Esophagus muscularis mucosa (tissue), 4 donors: Measurements from ENCODE around the gene USP31.

Experiments used
- EP300 ChIP-seq: sonication (generic); formaldehyde crosslinking; IDR thresholded peaks from one replicate; pipeline ENCODE4 v1.6.1; 2017; ENCODE audit warnings: antibody characterized with exemption
- POLR2A ChIP-seq: fragments of 450-650 bp; IDR thresholded peaks from one replicate; pipeline ENCODE4 v1.6.1; 2017; ENCODE audit warnings: antibody characterized with exemption, moderate library complexity, mild to moderate bottlenecking, low read depth
- POLR2AphosphoS5 ChIP-seq, 2 donors: sonication (generic); formaldehyde crosslinking; IDR thresholded peaks; one replicate each; pipeline ENCODE4 v1.6.1; 2017; ENCODE audit warnings: antibody characterized with exemption in 2 of 2
- TF ChIP-seq, protein P1 (sequence below), 3 experiments: fragments of 200-600 bp in 2 of 3; fragments of 450-650 bp in 1 of 3; sonication (generic) in 2 of 3; IDR thresholded peaks; one replicate each; pipeline ENCODE4 v1.5.1; 2017 to 2019; ENCODE audit warnings: antibody characterized with exemption in 3 of 3, mild to moderate bottlenecking in 2 of 3, moderate library complexity in 1 of 3

DNA sequence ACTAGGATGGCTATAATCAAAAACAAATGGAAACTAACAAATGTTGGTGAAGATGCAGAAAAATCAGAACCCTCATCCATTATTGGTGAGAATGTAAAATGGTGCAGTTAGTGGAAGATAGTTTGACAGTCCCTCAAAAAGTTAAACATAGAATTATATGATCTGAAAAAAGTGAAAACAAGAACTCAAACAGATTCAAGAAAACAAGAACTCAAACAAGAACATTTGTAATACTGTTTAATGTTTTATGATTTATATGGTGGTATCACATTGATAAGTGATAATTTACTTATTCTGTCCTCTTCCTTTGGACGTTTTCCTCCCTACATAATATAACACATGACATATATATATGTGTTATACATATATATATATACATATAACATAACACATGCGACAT, 12.0 kb downstream of the USP31 start:
- TF ChIP-seq, protein P1, sequence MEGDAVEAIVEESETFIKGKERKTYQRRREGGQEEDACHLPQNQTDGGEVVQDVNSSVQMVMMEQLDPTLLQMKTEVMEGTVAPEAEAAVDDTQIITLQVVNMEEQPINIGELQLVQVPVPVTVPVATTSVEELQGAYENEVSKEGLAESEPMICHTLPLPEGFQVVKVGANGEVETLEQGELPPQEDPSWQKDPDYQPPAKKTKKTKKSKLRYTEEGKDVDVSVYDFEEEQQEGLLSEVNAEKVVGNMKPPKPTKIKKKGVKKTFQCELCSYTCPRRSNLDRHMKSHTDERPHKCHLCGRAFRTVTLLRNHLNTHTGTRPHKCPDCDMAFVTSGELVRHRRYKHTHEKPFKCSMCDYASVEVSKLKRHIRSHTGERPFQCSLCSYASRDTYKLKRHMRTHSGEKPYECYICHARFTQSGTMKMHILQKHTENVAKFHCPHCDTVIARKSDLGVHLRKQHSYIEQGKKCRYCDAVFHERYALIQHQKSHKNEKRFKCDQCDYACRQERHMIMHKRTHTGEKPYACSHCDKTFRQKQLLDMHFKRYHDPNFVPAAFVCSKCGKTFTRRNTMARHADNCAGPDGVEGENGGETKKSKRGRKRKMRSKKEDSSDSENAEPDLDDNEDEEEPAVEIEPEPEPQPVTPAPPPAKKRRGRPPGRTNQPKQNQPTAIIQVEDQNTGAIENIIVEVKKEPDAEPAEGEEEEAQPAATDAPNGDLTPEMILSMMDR (IDR thresholded peaks at IDR 0.05), result no peak
- TF ChIP-seq EP300 (no peak), POLR2A (no peak), POLR2AphosphoS5 (IDR thresholded peaks at IDR 0.05) (no peak)
